IPS-15b (cell line): ENCODE results near the gene MLN.

Experiments
- H3K27me3 ChIP-seq: one replicate; pipeline ENCODE4 v1.6.1; 2013; ENCODE audit warnings: low read length; ENCODE audit not compliant: control insufficient read depth, insufficient read depth
- H3K36me3 ChIP-seq: one replicate; pipeline ENCODE4 v1.6.1; 2013; ENCODE audit warnings: low read length; ENCODE audit not compliant: control insufficient read depth, insufficient read depth
- H3K4me1 ChIP-seq: one replicate; pipeline ENCODE4 v1.6.1; 2013; ENCODE audit warnings: mild to moderate bottlenecking, low read length; ENCODE audit not compliant: control insufficient read depth, insufficient read depth
- H3K4me3 ChIP-seq: one replicate; pipeline ENCODE4 v1.5.1; 2013; ENCODE audit warnings: low read depth, low read length
- H3K9ac ChIP-seq: one replicate; pipeline ENCODE4 v1.6.1; 2013; ENCODE audit warnings: low read depth, mild to moderate bottlenecking, low read length
- H3K9me3 ChIP-seq: one replicate; pipeline ENCODE4 v1.6.1; 2013; ENCODE audit warnings: mild to moderate bottlenecking, low read length; ENCODE audit not compliant: control insufficient read depth, insufficient read depth

MLN gene

GRCh38 chr6:33820784-33821520 is 17.1 kb upstream of the MLN start:
- Histone ChIP-seq H3K27me3 (peaks cover 2% of the 10 kb centered on the region), H3K4me1 (no peaks in the 10 kb centered on the region), H3K36me3 (no peaks in the 10 kb centered on the region), H3K4me3 (no peak overlapping the region), H3K9me3 (no peaks in the 10 kb centered on the region), H3K9ac (no peak overlapping the region)

GRCh38 chr6:33820243-33820642 is 16.4 kb upstream of the MLN start:
- no peak overlapping the region for H3K4me3 ChIP-seq

GRCh38 chr6:33819021-33819420 is 15.2 kb upstream of the MLN start:
- Histone ChIP-seq H3K4me1 (peaks cover 6% of the 10 kb centered on the region), H3K36me3 (no peaks in the 10 kb centered on the region), H3K27me3 (peaks cover 2% of the 10 kb centered on the region), H3K9ac (no peak overlapping the region), H3K9me3 (no peaks in the 10 kb centered on the region), H3K4me3 (no peak overlapping the region)

More at GRCh38 chr6:33820243-33820642, 16.4 kb upstream of the MLN start:
- Histone ChIP-seq H3K27me3 (peaks cover 2% of the 10 kb centered on the region), H3K9me3 (no peaks in the 10 kb centered on the region), H3K36me3 (no peaks in the 10 kb centered on the region), H3K9ac (no peak overlapping the region), H3K4me1 (no peaks in the 10 kb centered on the region)

- no peaks in the 10 kb centered on the region for H3K9me3 ChIP-seq
- peaks cover 13% of the 10 kb centered on the region for H3K4me1 ChIP-seq
- H3K4me3 ChIP-seq: no peak overlapping the region
- no peak overlapping the region for H3K9ac ChIP-seq
- no peaks in the 10 kb centered on the region for H3K36me3 ChIP-seq
- peaks cover 2% of the 10 kb centered on the region for H3K27me3 ChIP-seq
Measured at GRCh38 chr6:33818293-33818692, 14.5 kb upstream of the MLN start.

DNA sequence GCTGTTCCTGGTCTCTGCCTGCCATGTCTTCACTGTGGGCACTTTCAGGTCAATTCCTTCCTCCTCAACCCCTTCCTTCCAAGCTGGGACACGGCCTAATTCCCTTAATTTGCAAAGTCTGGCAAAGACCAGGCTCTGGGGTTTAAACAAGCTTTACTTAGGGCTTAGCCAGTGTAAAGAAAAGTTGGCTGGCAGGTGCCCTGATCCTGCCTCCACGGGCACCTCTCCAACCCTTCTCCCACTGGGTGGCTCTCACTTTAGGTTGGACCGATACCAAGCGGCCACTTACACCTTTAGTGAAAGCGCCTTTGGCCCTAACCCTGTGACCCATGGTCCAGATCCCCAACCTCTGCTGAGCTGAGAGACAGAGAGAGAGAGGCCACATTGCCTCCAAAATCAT is 13.7 kb upstream of the MLN start:
- Histone ChIP-seq H3K9ac (no peak overlapping the region), H3K9me3 (no peaks in the 10 kb centered on the region), H3K27me3 (peaks cover 2% of the 10 kb centered on the region), H3K4me3 (no peak overlapping the region), H3K4me1 (peaks cover 15% of the 10 kb centered on the region), H3K36me3 (no peaks in the 10 kb centered on the region)

GRCh38 chr6:33816911-33817310 is 13.1 kb upstream of the MLN start:
- Histone ChIP-seq H3K9ac (no peak overlapping the region), H3K4me1 (peaks cover 21% of the 10 kb centered on the region), H3K27me3 (peaks cover 2% of the 10 kb centered on the region), H3K4me3 (no peak overlapping the region), H3K36me3 (no peaks in the 10 kb centered on the region), H3K9me3 (no peaks in the 10 kb centered on the region)

DNA sequence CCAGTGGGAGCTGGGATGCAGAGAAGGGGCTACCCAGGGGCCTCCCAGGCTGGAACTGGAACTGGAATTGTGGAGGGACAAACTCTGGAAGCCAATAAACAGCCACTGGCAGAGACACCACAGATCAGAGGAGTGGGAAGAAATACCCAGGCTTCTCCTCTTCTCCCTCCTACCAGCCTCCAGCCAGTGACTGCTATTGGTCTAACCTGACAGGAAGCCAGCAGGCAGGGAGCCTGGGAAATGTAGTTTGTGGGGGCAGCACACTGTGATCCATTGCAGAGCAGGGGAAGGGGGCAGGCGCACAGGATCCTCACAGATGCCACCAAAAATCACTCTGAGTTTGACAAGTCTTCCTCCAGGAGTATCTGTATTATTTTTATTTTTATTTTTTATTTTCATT is 12.1 kb upstream of the MLN start:
- Histone ChIP-seq H3K27me3 (no peaks in the 10 kb centered on the region), H3K36me3 (no peaks in the 10 kb centered on the region), H3K9me3 (no peaks in the 10 kb centered on the region), H3K4me3 (no peak overlapping the region), H3K4me1 (peaks cover 32% of the 10 kb centered on the region), H3K9ac (peak overlapping the region; percentile 19)

DNA sequence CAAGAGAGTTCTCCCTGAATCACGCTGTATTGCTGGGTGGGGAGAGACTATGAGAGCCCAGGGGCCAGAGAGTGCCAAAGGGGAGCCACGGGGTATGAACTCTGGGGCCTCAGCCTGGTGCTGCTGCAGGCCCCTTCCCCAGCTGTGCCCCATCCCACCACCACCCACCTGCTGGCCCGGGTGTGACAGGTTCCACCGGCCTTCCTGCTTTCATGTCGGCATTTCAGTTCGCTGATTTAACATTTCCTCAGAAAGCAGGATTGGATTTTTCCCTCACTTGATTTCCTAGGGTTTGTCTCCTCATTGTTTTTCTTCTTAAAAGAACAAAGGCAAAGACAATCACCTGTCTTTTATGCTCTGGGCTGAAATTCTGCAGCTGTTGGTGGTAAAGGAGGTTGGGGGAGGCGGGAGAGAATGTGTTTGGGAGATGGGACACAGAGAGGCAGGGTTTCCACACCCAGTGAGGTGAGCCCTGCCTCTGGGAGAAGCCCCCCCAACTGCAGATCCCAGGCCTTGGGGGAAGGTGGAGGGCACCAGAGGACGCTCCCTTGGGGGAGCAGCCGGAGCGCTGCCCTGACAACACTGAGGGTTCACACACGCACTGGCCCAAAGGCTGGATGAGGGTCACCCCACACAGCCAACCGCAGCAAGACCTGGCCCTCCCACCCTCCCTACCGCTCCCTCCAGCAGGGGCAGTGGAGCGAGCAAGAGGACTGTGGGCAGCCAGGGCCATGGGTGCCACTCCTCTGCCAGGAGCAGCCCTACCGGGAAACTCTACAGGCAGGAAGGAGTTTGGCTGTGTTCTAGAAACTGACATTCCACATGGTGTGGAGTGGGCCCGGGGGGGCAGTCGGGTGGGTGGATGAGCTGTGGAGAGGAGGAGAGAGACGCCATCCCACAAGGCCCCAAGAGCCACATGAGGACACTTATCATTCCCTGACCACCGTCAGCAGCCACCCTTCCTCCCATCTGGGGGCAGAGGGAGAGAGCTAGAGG is 10.5 kb upstream of the MLN start:
- peak overlapping the region; percentile 50 for H3K9ac ChIP-seq
- peaks cover 38% of the 10 kb centered on the region for H3K4me1 ChIP-seq
- no peaks in the 10 kb centered on the region for H3K27me3 ChIP-seq
- H3K4me3 ChIP-seq: no peak overlapping the region
- no peaks in the 10 kb centered on the region for H3K9me3 ChIP-seq
- no peaks in the 10 kb centered on the region for H3K36me3 ChIP-seq

GRCh38 chr6:33813246-33813904 is 9.6 kb upstream of the MLN start:
- peak overlapping the region; percentile 50 for H3K9ac ChIP-seq
- no peaks in the 10 kb centered on the region for H3K27me3 ChIP-seq
- H3K4me1 ChIP-seq: peaks cover 42% of the 10 kb centered on the region
- no peaks in the 10 kb centered on the region for H3K36me3 ChIP-seq
- no peaks in the 10 kb centered on the region for H3K9me3 ChIP-seq
- no peak overlapping the region for H3K4me3 ChIP-seq

DNA sequence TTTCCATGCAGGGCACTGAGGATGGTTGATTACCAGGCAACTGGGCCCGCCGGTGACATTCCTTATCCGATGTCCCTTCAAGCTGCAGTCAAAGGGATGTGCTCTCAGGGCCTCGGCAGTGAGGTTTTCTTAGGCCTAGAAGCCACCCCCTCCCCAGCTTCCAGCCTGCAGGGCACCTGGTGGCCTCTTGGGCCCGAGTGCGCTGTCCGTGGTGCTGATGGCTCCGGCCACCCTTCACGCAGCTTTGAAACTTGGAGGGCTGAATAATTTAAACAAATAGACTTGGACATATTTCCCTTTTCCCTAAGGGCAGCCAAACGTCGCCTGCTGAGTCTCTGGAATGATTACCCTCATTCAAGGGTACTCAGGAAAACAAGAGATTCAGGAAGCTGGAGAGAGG is 8.9 kb upstream of the MLN start:
- Histone ChIP-seq H3K4me3 (peak overlapping the region; percentile 30), H3K4me1 (peaks cover 44% of the 10 kb centered on the region), H3K36me3 (no peaks in the 10 kb centered on the region), H3K9me3 (no peaks in the 10 kb centered on the region), H3K27me3 (no peaks in the 10 kb centered on the region), H3K9ac (peak overlapping the region; percentile 1)

DNA sequence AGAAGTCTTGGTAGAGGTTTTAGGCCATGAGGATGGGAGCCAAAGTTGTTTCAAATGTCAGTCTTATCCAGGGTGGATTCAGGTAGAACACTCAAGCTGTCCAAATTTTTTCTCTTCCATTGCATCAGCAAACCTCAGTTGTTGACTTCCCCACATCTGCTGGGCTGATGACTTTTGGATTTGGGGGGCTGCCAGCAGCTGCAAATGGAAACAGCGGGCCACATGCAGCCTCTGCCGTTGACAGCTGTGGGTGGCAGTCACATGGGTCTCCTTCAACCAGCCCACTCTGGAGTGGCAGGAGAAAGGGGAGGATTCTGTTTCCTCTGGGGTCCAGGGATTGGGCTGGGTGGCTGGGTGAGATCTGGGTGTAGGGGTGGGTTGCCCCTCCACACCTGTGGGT is 5.8 kb upstream of the MLN start:
- peaks cover 43% of the 10 kb centered on the region for H3K4me1 ChIP-seq
- H3K27me3 ChIP-seq: no peaks in the 10 kb centered on the region
- H3K4me3 ChIP-seq: no peak overlapping the region
- H3K36me3 ChIP-seq: no peaks in the 10 kb centered on the region
- no peaks in the 10 kb centered on the region for H3K9me3 ChIP-seq
- H3K9ac ChIP-seq: peak overlapping the region; percentile 5
